ENCODE measurements around the gene ADIPOR1.

- TF ChIP-seq CTCF (IDR thresholded peaks at IDR 0.05) (no peak), POLR2A (IDR thresholded peaks at IDR 0.05) (no peak)
Measured at GRCh38 chr1:203000217-203000944, 42.3 kb upstream of the ADIPOR1 start.

All from uterus (tissue), 2 donors.